Thyroid gland (tissue), 4 donors: ENCODE results near the gene EML3.

Experiments used
- POLR2A ChIP-seq, 2 donors: fragments of 450-650 bp; IDR thresholded peaks; one replicate each; pipeline ENCODE4 v1.6.1; 2017; ENCODE audit warnings: antibody characterized with exemption in 2 of 2, mild to moderate bottlenecking in 2 of 2, moderate library complexity in 1 of 2
- TF ChIP-seq, protein P1 (sequence below), 6 experiments: fragments of 200-600 bp in 3 of 6; fragments of 450-650 bp in 3 of 6; sonication (generic) in 3 of 6; IDR thresholded peaks; one replicate each; pipeline ENCODE4 v1.5.1; 2016 to 2019; ENCODE audit warnings: antibody characterized with exemption in 6 of 6, mild to moderate bottlenecking in 2 of 6, inconsistent platforms in 1 of 6, moderate library complexity in 1 of 6

DNA sequence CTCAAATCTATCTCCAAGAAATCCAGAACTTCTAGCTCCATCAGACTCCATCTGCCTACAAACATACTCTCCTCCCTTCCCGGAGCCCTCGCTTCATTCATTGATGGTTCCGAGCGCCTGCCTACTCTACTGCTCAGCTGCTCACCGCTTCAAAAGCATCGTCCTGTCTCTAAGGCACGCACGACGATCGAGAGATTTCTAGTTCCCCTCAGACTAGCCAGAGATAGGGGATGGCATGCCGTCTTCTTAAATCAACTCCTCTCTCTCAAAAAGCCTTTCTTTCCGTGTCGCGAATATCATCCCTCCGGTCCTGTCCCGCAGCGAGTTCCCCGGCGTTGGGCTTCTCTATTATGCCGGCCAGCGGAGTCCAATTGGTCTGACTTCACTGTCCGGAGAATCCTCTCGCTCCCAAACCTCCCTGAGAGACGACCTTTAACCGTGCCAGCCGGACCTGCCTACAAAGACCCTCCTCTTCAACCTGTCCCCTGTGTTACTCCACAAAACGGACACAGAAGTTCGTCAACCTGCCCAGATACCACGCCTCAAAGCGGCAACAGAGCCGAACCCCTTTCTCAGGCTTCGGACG lies 39.5 kb downstream of the EML3 start:
- TF ChIP-seq, protein P1, sequence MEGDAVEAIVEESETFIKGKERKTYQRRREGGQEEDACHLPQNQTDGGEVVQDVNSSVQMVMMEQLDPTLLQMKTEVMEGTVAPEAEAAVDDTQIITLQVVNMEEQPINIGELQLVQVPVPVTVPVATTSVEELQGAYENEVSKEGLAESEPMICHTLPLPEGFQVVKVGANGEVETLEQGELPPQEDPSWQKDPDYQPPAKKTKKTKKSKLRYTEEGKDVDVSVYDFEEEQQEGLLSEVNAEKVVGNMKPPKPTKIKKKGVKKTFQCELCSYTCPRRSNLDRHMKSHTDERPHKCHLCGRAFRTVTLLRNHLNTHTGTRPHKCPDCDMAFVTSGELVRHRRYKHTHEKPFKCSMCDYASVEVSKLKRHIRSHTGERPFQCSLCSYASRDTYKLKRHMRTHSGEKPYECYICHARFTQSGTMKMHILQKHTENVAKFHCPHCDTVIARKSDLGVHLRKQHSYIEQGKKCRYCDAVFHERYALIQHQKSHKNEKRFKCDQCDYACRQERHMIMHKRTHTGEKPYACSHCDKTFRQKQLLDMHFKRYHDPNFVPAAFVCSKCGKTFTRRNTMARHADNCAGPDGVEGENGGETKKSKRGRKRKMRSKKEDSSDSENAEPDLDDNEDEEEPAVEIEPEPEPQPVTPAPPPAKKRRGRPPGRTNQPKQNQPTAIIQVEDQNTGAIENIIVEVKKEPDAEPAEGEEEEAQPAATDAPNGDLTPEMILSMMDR (IDR thresholded peaks at IDR 0.05) = no peak
- TF ChIP-seq POLR2A (IDR thresholded peaks at IDR 0.05) = no peak
